Measurements from ENCODE around the gene EMP2.
A peak's percentile ranks its signal among the peaks of the same experiment; 100 is the strongest.
"Not testable (repeated sequence)": the region's sequence is repeated elsewhere in the genome, so short reads cannot be mapped to it uniquely, and the experiment has no call there.

Gene EMP2

GRCh38 chr16:10521681-10522274 lies 58.6 kb downstream of the EMP2 start:
- DNase-seq (ENCODE audit: low read depth in 2 of 2), result no peak

- no peak for DNase-seq (ENCODE audit: low read depth in 2 of 2)
Observed at GRCh38 chr16:10520869-10521578, 59.4 kb downstream of the EMP2 start.

- no peak for DNase-seq (ENCODE audit: low read depth in 2 of 2)
Observed at GRCh38 chr16:10519929-10520868, 60.2 kb downstream of the EMP2 start.

GRCh38 chr16:10519297-10519696 lies 61.1 kb downstream of the EMP2 start:
- DNase-seq (ENCODE audit: low read depth in 2 of 2), result no peak

GRCh38 chr16:10518479-10519041 lies 61.8 kb downstream of the EMP2 start:
- DNase-seq (ENCODE audit: low read depth in 2 of 2), result no peak

- DNase-seq (ENCODE audit: low read depth in 2 of 2), result no peak
Observed at GRCh38 chr16:10517868-10518267, 62.5 kb downstream of the EMP2 start.

GRCh38 chr16:10514369-10515055 lies 65.9 kb downstream of the EMP2 start:
- no peak for DNase-seq (ENCODE audit: low read depth in 2 of 2)

GRCh38 chr16:10511829-10512228 lies 68.6 kb downstream of the EMP2 start:
- DNase-seq (ENCODE audit: low read depth in 2 of 2), result no peak

GRCh38 chr16:10510279-10510678 lies 70.1 kb downstream of the EMP2 start:
- no peak for DNase-seq (ENCODE audit: low read depth in 2 of 2)

- peak in 1 of 2 donors; percentile 32 for DNase-seq (ENCODE audit: low read depth in 2 of 2)
Observed at GRCh38 chr16:10509534-10510025, 70.8 kb downstream of the EMP2 start.

GRCh38 chr16:10505286-10505685 lies 75.1 kb downstream of the EMP2 start:
- DNase-seq (ENCODE audit: low read depth in 2 of 2), result not testable (repeated sequence)

GRCh38 chr16:10504404-10504885 lies 76.0 kb downstream of the EMP2 start:
- no peak for DNase-seq (ENCODE audit: low read depth in 2 of 2)

GRCh38 chr16:10502776-10503175 lies 77.6 kb downstream of the EMP2 start:
- DNase-seq (ENCODE audit: low read depth in 2 of 2), result no peak

GRCh38 chr16:10501016-10501607 lies 79.3 kb downstream of the EMP2 start:
- DNase-seq (ENCODE audit: low read depth in 2 of 2), result no peak

GRCh38 chr16:10500582-10500981 lies 79.8 kb downstream of the EMP2 start:
- no peak for DNase-seq (ENCODE audit: low read depth in 2 of 2)

GRCh38 chr16:10497132-10498101 lies 83.0 kb downstream of the EMP2 start:
- DNase-seq (ENCODE audit: low read depth in 2 of 2), result no peak

GRCh38 chr16:10495031-10495345 lies 85.4 kb downstream of the EMP2 start:
- DNase-seq (ENCODE audit: low read depth in 2 of 2), result no peak

GRCh38 chr16:10494343-10495030 lies 85.9 kb downstream of the EMP2 start:
- no peak for DNase-seq (ENCODE audit: low read depth in 2 of 2)

- no peak for DNase-seq (ENCODE audit: low read depth in 2 of 2)
Observed at GRCh38 chr16:10493276-10493675, 87.1 kb downstream of the EMP2 start.
